Ishikawa (cell line): ENCODE measurements around the gene ROPN1B.

Source experiments
- CEBPB ChIP-seq: IDR thresholded peaks from 2 replicates; pipeline ENCODE4 v1.6.1; 2012
- CREB1 ChIP-seq: IDR thresholded peaks from 2 replicates; pipeline ENCODE4 v1.6.1; 2012; ENCODE audit warnings: low read depth
- EGR1 ChIP-seq: IDR thresholded peaks from 2 replicates; pipeline ENCODE4 v1.6.1; 2012
- EP300 ChIP-seq: IDR thresholded peaks from 2 replicates; pipeline ENCODE4 v1.6.1; 2012; ENCODE audit warnings: borderline replicate concordance
- FOXM1 ChIP-seq: IDR thresholded peaks from 2 replicates; pipeline ENCODE4 v1.6.1; 2012; ENCODE audit warnings: low read depth, borderline replicate concordance
- MAX ChIP-seq: IDR thresholded peaks from 2 replicates; pipeline ENCODE4 v1.6.1; 2012
- RAD21 ChIP-seq: IDR thresholded peaks from 2 replicates; pipeline ENCODE4 v1.6.1; 2012; ENCODE audit warnings: low read depth
- REST ChIP-seq: IDR thresholded peaks from 2 replicates; pipeline ENCODE4 v1.6.1; 2012; ENCODE audit warnings: low read depth, mild to moderate bottlenecking
- TCF12 ChIP-seq: IDR thresholded peaks from 2 replicates; pipeline ENCODE4 v1.6.1; 2012; ENCODE audit warnings: low read depth
- YY1 ChIP-seq: IDR thresholded peaks from 2 replicates; pipeline ENCODE4 v1.6.1; 2012; ENCODE audit warnings: low read depth

- TF ChIP-seq YY1 (no peak), MAX (no peak), CREB1 (no peak), RAD21 (no peak), EGR1 (no peak), REST (no peak), FOXM1 (no peak), CEBPB (no peak), TCF12 (no peak), EP300 (no peak)
Observed at GRCh38 chr3:126030455-126030854, 61.5 kb downstream of the ROPN1B start.
